Measurements from ENCODE around the gene SEPTIN5. TPM values are rescaled to one million over a fixed set of nuclear protein-coding genes. Genes with fewer than 3 reads are reported as not detected.
A peak's percentile ranks its signal among the peaks of the same experiment; 100 is the strongest.

SEPTIN5 gene
- total RNA-seq, 1 experiment from 2014 or later, result 50.4 TPM

DNA sequence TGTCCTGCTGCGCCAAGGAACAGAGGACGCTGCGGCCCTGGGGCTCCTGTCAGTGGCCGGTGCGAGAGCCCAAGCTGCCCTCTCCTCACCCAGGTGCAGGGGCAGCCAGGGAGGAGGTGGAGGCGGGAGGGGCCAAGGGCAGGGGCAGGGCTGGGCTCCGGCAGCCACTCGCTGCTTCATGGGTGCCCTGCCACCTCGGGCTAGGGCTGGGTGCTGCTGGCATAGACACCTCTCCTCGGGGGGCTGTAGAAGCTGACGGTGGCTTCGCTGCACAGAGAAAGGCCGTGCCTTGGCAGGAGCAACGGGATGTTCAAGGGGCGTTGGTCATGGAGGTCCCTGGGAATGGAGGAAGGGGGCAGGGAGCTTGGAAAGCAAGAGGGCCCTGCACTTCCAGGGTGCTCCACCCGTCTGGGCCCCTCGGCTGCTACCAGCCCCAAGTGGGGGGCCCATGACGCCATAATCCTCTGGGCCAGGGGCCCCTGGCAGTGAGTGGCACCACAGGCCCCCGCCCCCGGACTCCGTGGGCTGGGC, 44.7 kb downstream of the SEPTIN5 start:
- H3K36me3 ChIP-seq (ENCODE audit: insufficient read depth, low read length, poor library complexity, severe bottlenecking), result no peaks in the 10 kb centered on the region
- TF ChIP-seq EZH2 (IDR thresholded peaks at IDR 0.05; ENCODE audit: borderline replicate concordance, low read depth, low read length, poor library complexity, severe bottlenecking), result no peak
- TF ChIP-seq, protein P1, sequence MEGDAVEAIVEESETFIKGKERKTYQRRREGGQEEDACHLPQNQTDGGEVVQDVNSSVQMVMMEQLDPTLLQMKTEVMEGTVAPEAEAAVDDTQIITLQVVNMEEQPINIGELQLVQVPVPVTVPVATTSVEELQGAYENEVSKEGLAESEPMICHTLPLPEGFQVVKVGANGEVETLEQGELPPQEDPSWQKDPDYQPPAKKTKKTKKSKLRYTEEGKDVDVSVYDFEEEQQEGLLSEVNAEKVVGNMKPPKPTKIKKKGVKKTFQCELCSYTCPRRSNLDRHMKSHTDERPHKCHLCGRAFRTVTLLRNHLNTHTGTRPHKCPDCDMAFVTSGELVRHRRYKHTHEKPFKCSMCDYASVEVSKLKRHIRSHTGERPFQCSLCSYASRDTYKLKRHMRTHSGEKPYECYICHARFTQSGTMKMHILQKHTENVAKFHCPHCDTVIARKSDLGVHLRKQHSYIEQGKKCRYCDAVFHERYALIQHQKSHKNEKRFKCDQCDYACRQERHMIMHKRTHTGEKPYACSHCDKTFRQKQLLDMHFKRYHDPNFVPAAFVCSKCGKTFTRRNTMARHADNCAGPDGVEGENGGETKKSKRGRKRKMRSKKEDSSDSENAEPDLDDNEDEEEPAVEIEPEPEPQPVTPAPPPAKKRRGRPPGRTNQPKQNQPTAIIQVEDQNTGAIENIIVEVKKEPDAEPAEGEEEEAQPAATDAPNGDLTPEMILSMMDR (conservative IDR thresholded peaks at IDR 0.05; ENCODE audit: low read depth, low read length), result no peak
- no peak overlapping the region for H3K4me3 ChIP-seq (ENCODE audit: low read depth, low read length, poor library complexity, severe bottlenecking)
- H3K27me3 ChIP-seq (replicated peaks; ENCODE audit: insufficient read depth, low read depth, low read length, poor library complexity), result peaks cover 53% of the 10 kb centered on the region
- H3K4me1 ChIP-seq (ENCODE audit: insufficient read depth, low read length, poor library complexity, severe bottlenecking), result peaks cover 15% of the 10 kb centered on the region
- intact Hi-C loops (cut with micrococcal nuclease; ENCODE audit: unreplicated experiment), result no loop called here
- DNase-seq (ENCODE audit: low spot score), result no peak
- H3K9me3 ChIP-seq (ENCODE audit: low read depth, low read length, poor library complexity, severe bottlenecking), result no peaks in the 10 kb centered on the region
- BruUV-seq (replicated peaks), result no TSS peak
- ChIA-PET CTCF (interaction anchor here (1.3 kb wide), 1 partner anchor 29 kb away, joined by 3 read pairs; no protein-coding TSS in a partner anchor), POLR2A (ENCODE audit: low non-redundant PET) (no interaction called here)
- H3K27ac ChIP-seq (ENCODE audit: low read depth, low read length, poor library complexity, severe bottlenecking), result no peak overlapping the region

DNA sequence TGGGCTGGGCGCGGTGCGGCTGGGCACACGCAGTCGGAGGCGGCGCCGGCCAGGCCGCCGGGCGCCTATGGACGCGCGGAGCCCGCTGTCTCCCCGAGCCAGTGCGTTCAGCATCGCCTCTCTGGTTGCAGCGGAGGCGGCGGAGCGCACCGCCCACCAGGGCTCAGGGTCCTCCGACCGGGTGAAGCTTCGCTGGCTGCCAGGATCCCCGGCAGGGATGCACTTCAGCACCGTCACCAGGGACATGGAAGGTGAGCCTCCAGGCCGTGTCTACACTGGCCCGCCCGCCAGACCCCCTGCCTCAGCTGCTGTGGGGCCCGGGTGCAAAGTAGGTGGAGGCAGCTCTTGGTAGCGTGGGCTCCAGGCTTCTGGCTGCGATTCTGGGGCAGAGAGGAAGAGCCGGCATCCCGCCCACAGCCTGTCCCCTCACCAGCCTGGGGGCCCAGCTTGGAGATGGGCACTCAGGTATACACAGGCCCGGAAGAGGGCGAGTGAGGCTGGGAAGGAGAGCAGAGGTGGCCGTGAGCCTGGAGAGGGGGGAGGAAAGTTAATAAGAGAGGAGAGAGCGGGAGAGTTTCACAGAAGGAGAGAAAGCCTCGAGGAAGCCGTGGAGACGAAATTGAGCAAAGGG, 45.2 kb downstream of the SEPTIN5 start:
- Histone ChIP-seq H3K36me3 (ENCODE audit: insufficient read depth, low read length, poor library complexity, severe bottlenecking) (no peaks in the 10 kb centered on the region), H3K27me3 (replicated peaks; ENCODE audit: insufficient read depth, low read depth, low read length, poor library complexity) (peaks cover 47% of the 10 kb centered on the region), H3K4me3 (ENCODE audit: low read depth, low read length, poor library complexity, severe bottlenecking) (peak overlapping the region; percentile 34), H3K9me3 (ENCODE audit: low read depth, low read length, poor library complexity, severe bottlenecking) (no peaks in the 10 kb centered on the region), H3K4me1 (ENCODE audit: insufficient read depth, low read length, poor library complexity, severe bottlenecking) (peaks cover 15% of the 10 kb centered on the region), H3K27ac (ENCODE audit: low read depth, low read length, poor library complexity, severe bottlenecking) (no peak overlapping the region)
- POLR2A ChIA-PET (ENCODE audit: low non-redundant PET), result no interaction called here
- intact Hi-C loops (cut with micrococcal nuclease; ENCODE audit: unreplicated experiment), result no loop called here
- CTCF ChIA-PET, result no interaction called here
- BruUV-seq (replicated peaks), result no TSS peak
- DNase-seq (ENCODE audit: low spot score), result peak; percentile 38
- TF ChIP-seq, protein P1 (conservative IDR thresholded peaks at IDR 0.05; ENCODE audit: low read depth, low read length), result no peak
- TF ChIP-seq EZH2 (IDR thresholded peaks at IDR 0.05; ENCODE audit: borderline replicate concordance, low read depth, low read length, poor library complexity, severe bottlenecking), result no peak

GRCh38 chr22:19760058-19760950, 46.0 kb downstream of the SEPTIN5 start, which contains the start of gene TBX1:
Gene TBX1 (plus strand): TSS chr22:19760778. CDS start chr22:19760844, 66 bp downstream.
- POLR2A ChIA-PET (ENCODE audit: low non-redundant PET), result no interaction called here
- TF ChIP-seq EZH2 (IDR thresholded peaks at IDR 0.05; ENCODE audit: borderline replicate concordance, low read depth, low read length, poor library complexity, severe bottlenecking), result peak; percentile 65
- TF ChIP-seq, protein P1 (conservative IDR thresholded peaks at IDR 0.05; ENCODE audit: low read depth, low read length), result no peak
- CTCF ChIA-PET, result no interaction called here
- no peak for DNase-seq (ENCODE audit: low spot score)
- no TSS peak for BruUV-seq (replicated peaks)
- H3K4me1 ChIP-seq (ENCODE audit: insufficient read depth, low read length, poor library complexity, severe bottlenecking), result peaks cover 15% of the 10 kb centered on the region
- intact Hi-C loops (cut with micrococcal nuclease; ENCODE audit: unreplicated experiment), result no loop called here
- peaks cover 46% of the 10 kb centered on the region for H3K27me3 ChIP-seq (replicated peaks; ENCODE audit: insufficient read depth, low read depth, low read length, poor library complexity)
- no peaks in the 10 kb centered on the region for H3K36me3 ChIP-seq (ENCODE audit: insufficient read depth, low read length, poor library complexity, severe bottlenecking)
- H3K4me3 ChIP-seq (ENCODE audit: low read depth, low read length, poor library complexity, severe bottlenecking), result peak within 1 kb of the TSS; percentile 34
- H3K9me3 ChIP-seq (ENCODE audit: low read depth, low read length, poor library complexity, severe bottlenecking), result no peaks in the 10 kb centered on the region
- no peak within 1 kb of the TSS for H3K27ac ChIP-seq (ENCODE audit: low read depth, low read length, poor library complexity, severe bottlenecking)

Measured in A673 (cell line).